Activated CD8-positive, alpha-beta T cell treated with anti-CD3 and anti-CD28 coated beads, Interleukin-2, amount 10 ng/mL, durations not matched to agents 7 days and 5 days (primary cell): Measurements from ENCODE around the gene NT5DC3. TPM values are rescaled to one million over a fixed set of nuclear protein-coding genes. Genes with fewer than 3 reads are reported as not detected.

Experiments
- ATAC-seq: fragments of 150-1000 bp; cut with Tn5 transposase; one replicate; pipeline ENCODE4 v1.10.0; 2021; ENCODE audit warnings: moderate library complexity
- CTCF ChIA-PET: fragments of 350-600 bp; sonication (Branson Sonifier 250); formaldehyde crosslinking; loops from one replicate; lab custom pipeline; 2021; ENCODE audit warnings: antibody characterized with exemption; lab: Charles Lee
- POLR2A ChIA-PET: fragments of 350-600 bp; sonication (Branson Sonifier 250); formaldehyde crosslinking; loops from one replicate; lab custom pipeline; 2021; ENCODE audit warnings: antibody characterized with exemption; lab: Charles Lee
- DNase-seq: peaks from one replicate; pipeline ENCODE4 v3.0.0-alpha.2; 2020
- H3K27ac Mint-ChIP-seq: one replicate; pipeline ENCODE4 v1.8.0; 2021; ENCODE audit warnings: mild to moderate bottlenecking, mixed read lengths
- H3K27me3 Mint-ChIP-seq: one replicate; pipeline ENCODE4 v1.8.0; 2021; ENCODE audit warnings: low read depth, mixed read lengths
- H3K36me3 Mint-ChIP-seq: one replicate; pipeline ENCODE4 v1.8.0; 2021; ENCODE audit warnings: low read depth, mixed read lengths
- H3K4me1 Mint-ChIP-seq: one replicate; pipeline ENCODE4 v1.8.0; 2021; ENCODE audit warnings: low read depth, mixed read lengths
- H3K4me3 Mint-ChIP-seq: one replicate; pipeline ENCODE4 v1.8.0; 2021; ENCODE audit warnings: mild to moderate bottlenecking, mixed read lengths
- H3K9me3 Mint-ChIP-seq: one replicate; pipeline ENCODE4 v1.8.0; 2022; ENCODE audit warnings: mixed read lengths; ENCODE audit not compliant: insufficient read depth
- total RNA-seq, 2 experiments: library from RNA; stranded (reverse); gene quantifications; one replicate each; pipeline ENCODE4 v1.2.3, GENCODE V29; 2021

Gene NT5DC3
- total RNA-seq, 2 experiments from 2014 or later: 3.1 to 3.3 TPM

GRCh38 chr12:103805655-103806360 is 35.2 kb downstream of the NT5DC3 start:
- POLR2A ChIA-PET: no interaction called here
- H3K27ac Mint-ChIP-seq: no peak overlapping the region
- no peak overlapping the region for H3K4me3 Mint-ChIP-seq
- ATAC-seq: no peak
- H3K4me1 Mint-ChIP-seq: no peaks in the 10 kb centered on the region
- H3K9me3 Mint-ChIP-seq: no peaks in the 10 kb centered on the region
- no peak for DNase-seq
- H3K27me3 Mint-ChIP-seq: no peaks in the 10 kb centered on the region
- CTCF ChIA-PET: no interaction called here
- H3K36me3 Mint-ChIP-seq: no peaks in the 10 kb centered on the region

GRCh38 chr12:103803847-103804246 is 37.2 kb downstream of the NT5DC3 start:
- H3K27ac Mint-ChIP-seq: no peak overlapping the region
- ChIA-PET POLR2A (no interaction called here), CTCF (no interaction called here)
- DNase-seq (no peak), ATAC-seq (no peak)
- H3K9me3 Mint-ChIP-seq: no peaks in the 10 kb centered on the region
- H3K27me3 Mint-ChIP-seq: no peaks in the 10 kb centered on the region
- H3K4me1 Mint-ChIP-seq: peaks cover 5% of the 10 kb centered on the region
- H3K4me3 Mint-ChIP-seq: no peak overlapping the region
- peaks cover 4% of the 10 kb centered on the region for H3K36me3 Mint-ChIP-seq

GRCh38 chr12:103802586-103802886 is 38.5 kb downstream of the NT5DC3 start:
- DNase-seq (no peak), ATAC-seq (no peak)
- no peak overlapping the region for H3K27ac Mint-ChIP-seq
- no peaks in the 10 kb centered on the region for H3K9me3 Mint-ChIP-seq
- POLR2A ChIA-PET: no interaction called here
- H3K4me3 Mint-ChIP-seq: no peak overlapping the region
- CTCF ChIA-PET: interaction anchor here (1.0 kb wide), 1 partner anchor 17 kb away, joined by 3 read pairs; no protein-coding TSS in a partner anchor
- H3K4me1 Mint-ChIP-seq: peaks cover 5% of the 10 kb centered on the region
- no peaks in the 10 kb centered on the region for H3K27me3 Mint-ChIP-seq
- peaks cover 4% of the 10 kb centered on the region for H3K36me3 Mint-ChIP-seq

- peaks cover 4% of the 10 kb centered on the region for H3K36me3 Mint-ChIP-seq
- peaks cover 5% of the 10 kb centered on the region for H3K4me1 Mint-ChIP-seq
- DNase-seq (no peak), ATAC-seq (no peak)
- CTCF ChIA-PET: interaction anchor here (1.0 kb wide), 1 partner anchor 18 kb away, joined by 3 read pairs; no protein-coding TSS in a partner anchor
- no peak overlapping the region for H3K4me3 Mint-ChIP-seq
- no peaks in the 10 kb centered on the region for H3K9me3 Mint-ChIP-seq
- POLR2A ChIA-PET: no interaction called here
- H3K27me3 Mint-ChIP-seq: no peaks in the 10 kb centered on the region
- H3K27ac Mint-ChIP-seq: no peak overlapping the region
These were observed 39.1 kb downstream of the NT5DC3 start for GRCh38 chr12:103801709-103802585.

- Mint-ChIP-seq H3K27ac (no peak overlapping the region), H3K4me3 (no peak overlapping the region), H3K36me3 (peaks cover 4% of the 10 kb centered on the region), H3K27me3 (no peaks in the 10 kb centered on the region), H3K9me3 (no peaks in the 10 kb centered on the region), H3K4me1 (peaks cover 5% of the 10 kb centered on the region)
- DNase-seq (no peak), ATAC-seq (no peak)
- ChIA-PET CTCF (no interaction called here), POLR2A (no interaction called here)
These were observed 40.9 kb downstream of the NT5DC3 start for GRCh38 chr12:103799857-103800771.

- Mint-ChIP-seq H3K27ac (no peak overlapping the region), H3K4me1 (peaks cover 11% of the 10 kb centered on the region), H3K9me3 (no peaks in the 10 kb centered on the region), H3K36me3 (peaks cover 4% of the 10 kb centered on the region), H3K27me3 (no peaks in the 10 kb centered on the region), H3K4me3 (no peak overlapping the region)
- DNase-seq (no peak), ATAC-seq (no peak)
- POLR2A ChIA-PET: no interaction called here
- CTCF ChIA-PET: no interaction called here
These were observed 41.6 kb downstream of the NT5DC3 start for GRCh38 chr12:103799504-103799856.

- Mint-ChIP-seq H3K27ac (no peak overlapping the region), H3K36me3 (peaks cover 4% of the 10 kb centered on the region), H3K4me1 (peaks cover 13% of the 10 kb centered on the region), H3K4me3 (no peak overlapping the region), H3K9me3 (no peaks in the 10 kb centered on the region), H3K27me3 (no peaks in the 10 kb centered on the region)
- ChIA-PET POLR2A (no interaction called here), CTCF (no interaction called here)
- DNase-seq: no peak
- ATAC-seq: no peak
These were observed 42.4 kb downstream of the NT5DC3 start for GRCh38 chr12:103798586-103798985.

- no peak overlapping the region for H3K27ac Mint-ChIP-seq
- H3K27me3 Mint-ChIP-seq: no peaks in the 10 kb centered on the region
- ATAC-seq: no peak
- H3K4me1 Mint-ChIP-seq: peaks cover 11% of the 10 kb centered on the region
- CTCF ChIA-PET: interaction anchor here (0.9 kb wide), 1 partner anchor 18 kb away, joined by 3 read pairs; no protein-coding TSS in a partner anchor
- no peak overlapping the region for H3K4me3 Mint-ChIP-seq
- POLR2A ChIA-PET: no interaction called here
- no peak for DNase-seq
- peaks cover 2% of the 10 kb centered on the region for H3K36me3 Mint-ChIP-seq
- H3K9me3 Mint-ChIP-seq: no peaks in the 10 kb centered on the region
These were observed 46.5 kb downstream of the NT5DC3 start for GRCh38 chr12:103794309-103795213.

- Mint-ChIP-seq H3K4me1 (peaks cover 8% of the 10 kb centered on the region), H3K4me3 (no peak overlapping the region), H3K36me3 (peaks cover 2% of the 10 kb centered on the region), H3K27ac (no peak overlapping the region), H3K27me3 (no peaks in the 10 kb centered on the region), H3K9me3 (no peaks in the 10 kb centered on the region)
- ATAC-seq (no peak), DNase-seq (no peak)
- ChIA-PET POLR2A (no interaction called here), CTCF (no interaction called here)
These were observed 47.5 kb downstream of the NT5DC3 start for GRCh38 chr12:103793512-103794045.

- H3K4me3 Mint-ChIP-seq: no peak overlapping the region
- no peak overlapping the region for H3K27ac Mint-ChIP-seq
- peaks cover 2% of the 10 kb centered on the region for H3K36me3 Mint-ChIP-seq
- no peaks in the 10 kb centered on the region for H3K27me3 Mint-ChIP-seq
- CTCF ChIA-PET: no interaction called here
- POLR2A ChIA-PET: no interaction called here
- peaks cover 8% of the 10 kb centered on the region for H3K4me1 Mint-ChIP-seq
- no peak for ATAC-seq
- no peak for DNase-seq
- H3K9me3 Mint-ChIP-seq: no peaks in the 10 kb centered on the region
These were observed 48.0 kb downstream of the NT5DC3 start for GRCh38 chr12:103793046-103793445.
